Lower leg skin (tissue), 3 donors: Measurements from ENCODE around the gene PEX14.

Experiments used
- CTCF ChIP-seq, 3 donors: fragments of 450-650 bp; IDR thresholded peaks; one replicate each; pipeline ENCODE4 v1.5.1; 2016; ENCODE audit warnings: antibody characterized with exemption in 3 of 3, mild to moderate bottlenecking in 3 of 3, moderate library complexity in 2 of 3
- POLR2A ChIP-seq, 2 donors: fragments of 450-650 bp; IDR thresholded peaks; one replicate each; pipeline ENCODE4 v1.6.1; 2016 to 2017; ENCODE audit warnings: antibody characterized with exemption in 2 of 2, mild to moderate bottlenecking in 1 of 2, moderate library complexity in 1 of 2

DNA sequence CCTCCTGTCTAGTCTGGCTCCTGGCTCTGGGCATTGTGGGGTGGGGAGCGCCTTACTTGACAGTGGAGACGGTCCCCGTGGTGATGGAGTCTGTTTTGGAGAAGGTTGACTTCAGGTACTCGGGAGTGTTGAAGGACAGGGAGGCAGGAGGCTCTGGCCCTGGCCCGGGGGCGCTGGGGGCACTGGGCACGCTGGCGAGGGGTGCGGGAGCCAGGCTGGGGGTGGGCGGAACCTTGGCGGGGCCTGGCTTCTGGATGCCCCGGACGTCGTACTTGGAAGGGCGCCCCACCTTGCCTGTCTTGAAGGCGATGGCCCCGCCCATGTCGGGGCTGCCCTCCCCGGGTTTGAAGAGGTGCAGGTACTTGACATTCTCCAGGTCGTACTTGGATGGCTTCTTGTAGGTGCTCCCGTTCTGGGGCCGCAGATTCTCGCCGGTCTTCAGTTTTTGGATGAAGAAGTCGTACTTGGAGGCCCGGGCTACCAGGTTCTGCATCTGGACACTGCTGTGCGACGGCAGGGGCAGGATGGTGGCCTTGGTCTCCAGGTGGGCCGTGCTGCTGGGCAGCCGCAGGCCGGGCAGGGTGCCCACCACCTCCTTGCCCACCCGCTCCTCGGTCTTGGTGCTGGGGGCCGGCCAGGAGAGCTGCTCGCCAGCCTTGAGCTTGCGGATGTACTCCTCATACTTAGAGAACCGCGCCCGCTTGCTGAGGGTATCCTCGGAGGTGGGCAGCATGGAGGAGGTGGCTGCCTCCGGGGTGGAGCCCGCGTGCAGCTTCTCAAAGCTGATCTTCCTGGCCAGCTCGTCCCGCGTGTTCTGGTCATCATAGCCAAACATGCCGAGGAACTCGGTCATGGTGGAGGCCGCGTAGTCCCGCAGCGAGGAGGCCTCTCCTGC lies 185.1 kb downstream of the PEX14 start:
- no peak for TF ChIP-seq CTCF (IDR thresholded peaks at IDR 0.05)
- no peak for TF ChIP-seq POLR2A (IDR thresholded peaks at IDR 0.05)
